Measurements from ENCODE around the gene NCAN.
A peak's percentile ranks its signal among the peaks of the same experiment; 100 is the strongest.
"Not testable (repeated sequence)": the region's sequence is repeated elsewhere in the genome, so short reads cannot be mapped to it uniquely, and the experiment has no call there.

NCAN gene

GRCh38 chr19:19211499-19212420 lies at the start of gene NCAN:
Gene NCAN (plus strand): TSS chr19:19211958. CDS start chr19:19216954, 4,996 bp downstream.
- DNase-seq (ENCODE audit: low spot score), result no peak

- DNase-seq (ENCODE audit: low spot score), result no peak
Observed at GRCh38 chr19:19162495-19162894, 49.3 kb upstream of the NCAN start.

GRCh38 chr19:19165396-19165795 lies 46.4 kb upstream of the NCAN start:
- no peak for DNase-seq (ENCODE audit: low spot score)

GRCh38 chr19:19167612-19168011 lies 44.1 kb upstream of the NCAN start:
- DNase-seq (ENCODE audit: low spot score), result no peak

GRCh38 chr19:19169236-19170052 lies 42.3 kb upstream of the NCAN start:
- no peak for DNase-seq (ENCODE audit: low spot score)

- peak; percentile 99 for DNase-seq (ENCODE audit: low spot score)
Observed at GRCh38 chr19:19170053-19170872, 41.5 kb upstream of the NCAN start, which contains the start of gene MEF2B. Gene MEF2B (minus strand): TSS chr19:19170263. CDS start chr19:19150735, 19,528 bp downstream.

- no peak for DNase-seq (ENCODE audit: low spot score)
Observed at GRCh38 chr19:19170873-19171672, 40.7 kb upstream of the NCAN start.

GRCh38 chr19:19171821-19172532 lies 39.8 kb upstream of the NCAN start:
- peak; percentile 96 for DNase-seq (ENCODE audit: low spot score)

GRCh38 chr19:19173243-19173642 lies 38.5 kb upstream of the NCAN start:
- DNase-seq (ENCODE audit: low spot score), result not testable (repeated sequence)

- DNase-seq (ENCODE audit: low spot score), result no peak
Observed at GRCh38 chr19:19176950-19177349, 34.8 kb upstream of the NCAN start.

- no peak for DNase-seq (ENCODE audit: low spot score)
Observed at GRCh38 chr19:19179548-19180441, 32.0 kb upstream of the NCAN start.

- no peak for DNase-seq (ENCODE audit: low spot score)
Observed at GRCh38 chr19:19181488-19181998, 30.2 kb upstream of the NCAN start.

- peak; percentile 87 for DNase-seq (ENCODE audit: low spot score)
Observed at GRCh38 chr19:19185853-19186740, 25.7 kb upstream of the NCAN start.

GRCh38 chr19:19186742-19187141 lies 25.0 kb upstream of the NCAN start:
- DNase-seq (ENCODE audit: low spot score), result no peak

GRCh38 chr19:19191768-19192077 lies 20.0 kb upstream of the NCAN start:
- DNase-seq (ENCODE audit: low spot score), result no peak

- peak; percentile 99 for DNase-seq (ENCODE audit: low spot score)
Observed at GRCh38 chr19:19192078-19192882, 19.5 kb upstream of the NCAN start, which contains the start of the genes BORCS8 and RFXANK. Gene BORCS8 (minus strand): TSS chr19:19192152. CDS start chr19:19192117, 35 bp downstream. Gene RFXANK (plus strand): TSS chr19:19192258. CDS start chr19:19193947, 1,689 bp downstream.

GRCh38 chr19:19192910-19193423 lies 18.8 kb upstream of the NCAN start:
- no peak for DNase-seq (ENCODE audit: low spot score)
